ENCODE results near the gene TOR4A. TPM values are rescaled to one million over a fixed set of nuclear protein-coding genes. Genes with fewer than 3 reads are reported as not detected.

Gene TOR4A
- total and polyA plus RNA-seq, 9 of the 15 experiments (the other 6 are each of a cell fraction or from before 2014, with no cell fraction given): 3.9 to 49.2 (median 8.8) TPM

GRCh38 chr9:137304383-137305059 is 27.0 kb downstream of the TOR4A start (continued):
- TF ChIP-seq ZMIZ1 (IDR thresholded peaks at IDR 0.05; ENCODE audit: low read depth in 2 of 2, low read length in 2 of 2): no peak
- TF ChIP-seq PRDM10 (IDR thresholded peaks at IDR 0.05; ENCODE audit: partially characterized antibody): no peak
- no peak for TF ChIP-seq ETV6 (IDR thresholded peaks at IDR 0.05; ENCODE audit: borderline replicate concordance in 1 of 2, low read depth in 2 of 2, low read length in 1 of 2)
- TF ChIP-seq ETV6 (CRISPR knock-in tag; IDR thresholded peaks at IDR 0.05; ENCODE audit: borderline replicate concordance): no peak
- no peak for TF ChIP-seq AFF1 (IDR thresholded peaks at IDR 0.05; ENCODE audit: low read depth in 1 of 2, partially characterized antibody in 2 of 2)
- no peak for TF ChIP-seq ZFP36 (IDR thresholded peaks at IDR 0.05; ENCODE audit: low read depth, low read length, partially characterized antibody)
- TF ChIP-seq NFIX (CRISPR knock-in tag; IDR thresholded peaks at IDR 0.05; ENCODE audit: low read depth): no peak
- peak; percentile 23 to 34 (median 32); a peak in 5 of 6 replicates for TF ChIP-seq CTCF (IDR thresholded peaks at IDR 0.05 in 2 of 3, conservative IDR thresholded peaks at IDR 0.05 in 1 of 3; ENCODE audit: insufficient read depth in 2 of 3, low read depth in 1 of 3, low read length in 3 of 3)
- no peak for TF ChIP-seq SETDB1 (IDR thresholded peaks at IDR 0.05; ENCODE audit: low read length)
- no peak for TF ChIP-seq ZNF444 (CRISPR knock-in tag; IDR thresholded peaks at IDR 0.05)
